Stimulated activated CD4-positive, alpha-beta T cell treated with anti-CD3 and anti-CD28 coated beads, Interleukin-15, amount 100 ng/mL, for 24 hours (primary cell): ENCODE results near the gene ZNF638.
A peak's percentile ranks its signal among the peaks of the same experiment; 100 is the strongest.

Experiments
- DNase-seq: peaks from one replicate; pipeline ENCODE4 v3.0.0-alpha.2; 2020

Gene ZNF638

GRCh38 chr2:71458413-71459083, 127.0 kb downstream of the ZNF638 start:
- DNase-seq: no peak

GRCh38 chr2:71459084-71459431, 127.5 kb downstream of the ZNF638 start:
- DNase-seq: no peak

- DNase-seq: no peak
These were observed 128.5 kb downstream of the ZNF638 start for GRCh38 chr2:71460056-71460455.

GRCh38 chr2:71460595-71461303, 129.2 kb downstream of the ZNF638 start:
- no peak for DNase-seq

- DNase-seq: no peak
These were observed 129.7 kb downstream of the ZNF638 start for GRCh38 chr2:71461304-71461671.

GRCh38 chr2:71462056-71462605, 130.5 kb downstream of the ZNF638 start:
- DNase-seq: no peak

GRCh38 chr2:71462641-71463341, 131.2 kb downstream of the ZNF638 start:
- no peak for DNase-seq

GRCh38 chr2:71463342-71463654, 131.7 kb downstream of the ZNF638 start:
- no peak for DNase-seq

- DNase-seq: no peak
These were observed 132.8 kb downstream of the ZNF638 start for GRCh38 chr2:71464389-71464788.

GRCh38 chr2:71465356-71465755, 133.8 kb downstream of the ZNF638 start:
- DNase-seq: no peak

- DNase-seq: no peak
These were observed 134.3 kb downstream of the ZNF638 start for GRCh38 chr2:71465961-71466300.

- DNase-seq: peak; percentile 26
These were observed 135.0 kb downstream of the ZNF638 start for GRCh38 chr2:71466301-71467179.

GRCh38 chr2:71467180-71467815, 135.7 kb downstream of the ZNF638 start:
- DNase-seq: no peak

GRCh38 chr2:71468279-71469015, 136.9 kb downstream of the ZNF638 start:
- no peak for DNase-seq

- DNase-seq: no peak
These were observed 138.1 kb downstream of the ZNF638 start for GRCh38 chr2:71469403-71470398.

- DNase-seq: no peak
These were observed 139.7 kb downstream of the ZNF638 start for GRCh38 chr2:71471276-71471675.

GRCh38 chr2:71472019-71472418, 140.4 kb downstream of the ZNF638 start:
- no peak for DNase-seq

- DNase-seq: no peak
These were observed 141.9 kb downstream of the ZNF638 start for GRCh38 chr2:71473346-71474031.

- no peak for DNase-seq
These were observed 142.6 kb downstream of the ZNF638 start for GRCh38 chr2:71474116-71474743.
